ENCODE results near the gene ANK3. TPM values are rescaled to one million over a fixed set of nuclear protein-coding genes. Genes with fewer than 3 reads are reported as not detected.

ANK3 gene
- total and polyA plus RNA-seq, 2 donors (not counting 3 experiments of a cell fraction or from before 2014, with no cell fraction given), result 0.88 to 8.5 TPM

DNA sequence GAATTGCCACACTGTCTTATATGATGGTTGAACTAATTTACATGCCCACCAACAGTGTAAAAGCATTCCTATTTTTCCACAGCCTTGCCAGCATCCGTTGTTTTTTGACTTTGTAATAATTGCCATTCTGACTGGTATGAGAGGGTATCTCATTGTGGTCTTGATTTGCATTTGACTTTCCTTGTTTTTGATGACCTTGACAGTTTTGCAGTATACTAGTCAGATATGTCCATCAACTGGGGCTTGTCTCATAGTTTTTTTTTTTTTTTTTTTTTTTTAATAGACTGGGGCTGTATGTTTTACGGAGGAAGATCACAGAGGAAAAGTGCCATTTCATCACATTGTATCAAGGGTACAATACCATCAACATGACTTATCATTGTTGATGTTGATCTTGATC lies 220.6 kb downstream of the ANK3 start:
- H3K79me2 ChIP-seq (ENCODE audit: control insufficient read depth, insufficient read depth, low read length), result no peaks in the 10 kb centered on the region
- H3K4me1 ChIP-seq (ENCODE audit: control insufficient read depth, extremely low read depth, insufficient read depth, low read length), result no peaks in the 10 kb centered on the region
- FAIRE-seq, result no peak
- no peaks in the 10 kb centered on the region for H4K20me1 ChIP-seq (replicated peaks; ENCODE audit: control insufficient read depth, extremely low read depth, insufficient read depth, low read length)
- TF ChIP-seq POLR2AphosphoS5 (IDR thresholded peaks at IDR 0.05; ENCODE audit: insufficient read depth, low read depth, low read length) (no peak), JUN (IDR thresholded peaks at IDR 0.05; ENCODE audit: borderline replicate concordance, insufficient read depth, insufficient read length, low read depth) (no peak), FOS (IDR thresholded peaks at IDR 0.05; ENCODE audit: borderline replicate concordance, insufficient read depth, low read length) (no peak), GATA2 (IDR thresholded peaks at IDR 0.05; ENCODE audit: insufficient read depth, insufficient read length, low read depth, low read length) (no peak), EZH2 (IDR thresholded peaks at IDR 0.05; ENCODE audit: borderline replicate concordance, low read depth, low read length, severe bottlenecking) (no peak), POLR2A (IDR thresholded peaks at IDR 0.05; ENCODE audit: low read depth, low read length) (no peak), MYC (IDR thresholded peaks at IDR 0.05; ENCODE audit: low read depth, low read length) (no peak)
- TF ChIP-seq, protein P1, sequence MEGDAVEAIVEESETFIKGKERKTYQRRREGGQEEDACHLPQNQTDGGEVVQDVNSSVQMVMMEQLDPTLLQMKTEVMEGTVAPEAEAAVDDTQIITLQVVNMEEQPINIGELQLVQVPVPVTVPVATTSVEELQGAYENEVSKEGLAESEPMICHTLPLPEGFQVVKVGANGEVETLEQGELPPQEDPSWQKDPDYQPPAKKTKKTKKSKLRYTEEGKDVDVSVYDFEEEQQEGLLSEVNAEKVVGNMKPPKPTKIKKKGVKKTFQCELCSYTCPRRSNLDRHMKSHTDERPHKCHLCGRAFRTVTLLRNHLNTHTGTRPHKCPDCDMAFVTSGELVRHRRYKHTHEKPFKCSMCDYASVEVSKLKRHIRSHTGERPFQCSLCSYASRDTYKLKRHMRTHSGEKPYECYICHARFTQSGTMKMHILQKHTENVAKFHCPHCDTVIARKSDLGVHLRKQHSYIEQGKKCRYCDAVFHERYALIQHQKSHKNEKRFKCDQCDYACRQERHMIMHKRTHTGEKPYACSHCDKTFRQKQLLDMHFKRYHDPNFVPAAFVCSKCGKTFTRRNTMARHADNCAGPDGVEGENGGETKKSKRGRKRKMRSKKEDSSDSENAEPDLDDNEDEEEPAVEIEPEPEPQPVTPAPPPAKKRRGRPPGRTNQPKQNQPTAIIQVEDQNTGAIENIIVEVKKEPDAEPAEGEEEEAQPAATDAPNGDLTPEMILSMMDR (IDR thresholded peaks at IDR 0.05; ENCODE audit: extremely low read depth in 1 of 2, insufficient read depth in 1 of 2, low read depth in 1 of 2, low read length in 2 of 2), result no peak
- TF ChIP-seq, protein P2, sequence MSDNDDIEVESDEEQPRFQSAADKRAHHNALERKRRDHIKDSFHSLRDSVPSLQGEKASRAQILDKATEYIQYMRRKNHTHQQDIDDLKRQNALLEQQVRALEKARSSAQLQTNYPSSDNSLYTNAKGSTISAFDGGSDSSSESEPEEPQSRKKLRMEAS (IDR thresholded peaks at IDR 0.05; ENCODE audit: insufficient read depth, insufficient read length), result no peak
- H3K4me2 ChIP-seq (ENCODE audit: insufficient read depth, low read length), result no peak overlapping the region
- no peak for DNase-seq (ENCODE audit: low read depth, low spot score)
- no peaks in the 10 kb centered on the region for H3K9me3 ChIP-seq (replicated peaks; ENCODE audit: control insufficient read depth, insufficient read depth, low read length)
- H3K27me3 ChIP-seq (ENCODE audit: control insufficient read depth in 2 of 2, insufficient read depth in 2 of 2, low read length in 2 of 2), result no peaks in the 10 kb centered on the region
- intact Hi-C loops (cut with micrococcal nuclease), result no loop called here
- H2AFZ ChIP-seq (ENCODE audit: low read depth, low read length), result no peak overlapping the region
- POLR2A ChIA-PET, result no interaction called here
- CTCF ChIA-PET, result no interaction called here
- dilution Hi-C loops (cut with MboI; ENCODE audit: extremely low pct_ligation_motif_present, low sequenced_read_pairs), result no loop called here
- H3K9ac ChIP-seq (replicated peaks; ENCODE audit: extremely low read depth, insufficient read depth, low read length), result no peak overlapping the region
- H3K36me3 ChIP-seq (ENCODE audit: control insufficient read depth in 2 of 2, extremely low read depth in 1 of 2, insufficient read depth in 2 of 2, low read length in 2 of 2), result no peaks in the 10 kb centered on the region
- no peak overlapping the region for H3K4me3 ChIP-seq (replicated peaks in 1 of 3; ENCODE audit: insufficient read depth in 1 of 3, low read depth in 1 of 3, low read length in 3 of 3)
- H3K9me1 ChIP-seq (replicated peaks; ENCODE audit: control insufficient read depth, extremely low read depth, insufficient read depth, low read length), result no peaks in the 10 kb centered on the region
- no peak overlapping the region for H3K27ac ChIP-seq (ENCODE audit: insufficient read depth, low read depth, low read length)
- no TSS peak for BruUV-seq (replicated peaks)
